T-cell (primary cell): ENCODE results near the gene PRDM16. TPM values are rescaled to one million over a fixed set of nuclear protein-coding genes. Genes with fewer than 3 reads are reported as not detected.

Experiments
- ATAC-seq, 4 experiments: fragments of 200-7000 bp in 3 of 4; fragments of 150-1000 bp in 1 of 4; cut with Tn5 transposase; replicated peaks in 1 of 4; 1 replicate in 3 of 4; 2 replicates in 1 of 4; pipeline ENCODE4 v1.10.0; 2021; ENCODE audit warnings: moderate library complexity in 3 of 4, mild to moderate bottlenecking in 2 of 4, moderate number of reproducible peaks in 1 of 4
- CTCF ChIA-PET, 2 donors: fragments of 300-600 bp; sonication (Branson Sonifier 250); formaldehyde crosslinking; loops; one replicate each; lab custom pipeline; 2022; ENCODE audit warnings: antibody characterized with exemption in 2 of 2; lab: Charles Lee
- POLR2A ChIA-PET, 2 donors: fragments of 300-600 bp; sonication (Branson Sonifier 250); formaldehyde crosslinking; loops; one replicate each; lab custom pipeline; 2022; ENCODE audit warnings: antibody characterized with exemption in 2 of 2; lab: Charles Lee
- DNase-seq, 35 experiments: peaks; one replicate each; pipeline versions ENCODE4 v3.0.0 to v3.0.0-alpha.2; 2013 to 2023
- H3K27ac ChIP-seq: one replicate; pipeline ENCODE4 v1.5.1; 2013; ENCODE audit warnings: low read length
- H3K27me3 ChIP-seq, 2 experiments: replicated peaks in 1 of 2; 1 replicate in 1 of 2; 2 replicates in 1 of 2; pipeline versions ENCODE4 v1.6.1 to v1.7.0; 2013; ENCODE audit warnings: low read length in 1 of 2, mixed read lengths in 1 of 2; ENCODE audit not compliant: control insufficient read depth in 2 of 2, insufficient read depth in 2 of 2; ENCODE audit errors: extremely low read depth in 1 of 2
- H3K36me3 ChIP-seq, 2 donors: 1 replicate in 1 of 2; 2 replicates in 1 of 2; pipeline versions ENCODE4 v1.6.1 to v1.7.0; 2013; ENCODE audit warnings: low read length in 1 of 2; ENCODE audit not compliant: control insufficient read depth in 2 of 2, insufficient read depth in 1 of 2; ENCODE audit errors: extremely low read depth in 1 of 2
- H3K4me1 ChIP-seq, 2 experiments: 1 replicate in 1 of 2; 2 replicates in 1 of 2; pipeline versions ENCODE4 v1.6.1 to v1.7.0; 2013; ENCODE audit warnings: low read length in 2 of 2, mixed read lengths in 1 of 2; ENCODE audit not compliant: insufficient read depth in 2 of 2, control insufficient read depth in 1 of 2; ENCODE audit errors: extremely low read depth in 1 of 2
- H3K4me3 ChIP-seq, 2 donors: 1 replicate in 1 of 2; 2 replicates in 1 of 2; pipeline versions ENCODE4 v1.5.1 to v1.7.0; 2013; ENCODE audit warnings: mild to moderate bottlenecking in 2 of 2, low read length in 1 of 2, moderate library complexity in 1 of 2; ENCODE audit not compliant: control insufficient read depth in 1 of 2; ENCODE audit errors: extremely low read depth in 1 of 2
- H3K9me3 ChIP-seq: 2 replicates; pipeline ENCODE4 v1.7.0; 2013
- H3K27ac Mint-ChIP-seq, 2 donors: one replicate each; pipeline ENCODE4 v1.8.0; 2020 to 2021; ENCODE audit warnings: mild to moderate bottlenecking in 2 of 2, mixed read lengths in 2 of 2
- H3K27me3 Mint-ChIP-seq, 2 donors: one replicate each; pipeline ENCODE4 v1.8.0; 2021 to 2022; ENCODE audit warnings: mixed read lengths in 2 of 2
- H3K36me3 Mint-ChIP-seq: one replicate; pipeline ENCODE4 v1.8.0; 2021; ENCODE audit warnings: mixed read lengths
- H3K4me1 Mint-ChIP-seq, 3 donors: one replicate each; pipeline ENCODE4 v1.8.0; 2020 to 2022; ENCODE audit warnings: mixed read lengths in 3 of 3, mild to moderate bottlenecking in 1 of 3
- H3K4me3 Mint-ChIP-seq, 3 donors: one replicate each; pipeline ENCODE4 v1.8.0; 2020 to 2022; ENCODE audit warnings: mild to moderate bottlenecking in 3 of 3, mixed read lengths in 3 of 3, moderate library complexity in 3 of 3
- H3K9me3 Mint-ChIP-seq, 3 donors: one replicate each; pipeline ENCODE4 v1.8.0; 2020 to 2022; ENCODE audit warnings: mixed read lengths in 3 of 3
- WGBS: methylation state at CpG from one replicate; pipeline ENCODE4 v1.1.5; 2013; ENCODE audit warnings: missing lambda C conversion rate; ENCODE audit not compliant: insufficient coverage; 5-methylcytosine and 5-hydroxymethylcytosine counted together
- total RNA-seq, 35 experiments: library from RNA in 6 of 35; stranded (reverse) in 6 of 35; fragments of 120-200 nt in 1 of 35; gene quantifications; one replicate each; pipeline versions ENCODE4 v1.2.1 to v1.2.4 and lab custom pipeline; 2013 to 2026

PRDM16 gene
- total RNA-seq, 5 donors from 2014 or later (not counting 1 experiment from before 2014, with no cell fraction given) = 0.15 to 0.70 (median 0.24) TPM; not detected in 1

- CTCF ChIA-PET = no interaction called here
- Mint-ChIP-seq H3K36me3 (no peaks in the 10 kb centered on the region), H3K27ac (no peak overlapping the region), H3K9me3 (peaks cover 0 to 5% (median 0%) of the 10 kb centered on the region in 3 donors), H3K27me3 (peaks cover 22 to 26% of the 10 kb centered on the region in 2 donors), H3K4me3 (no peak overlapping the region), H3K4me1 (no peaks in the 10 kb centered on the region)
- Histone ChIP-seq H3K36me3 (no peaks in the 10 kb centered on the region), H3K9me3 (no peaks in the 10 kb centered on the region), H3K27me3 (peaks cover 2 to 40% of the 10 kb centered on the region in 2 experiments), H3K27ac (no peak overlapping the region), H3K4me1 (no peaks in the 10 kb centered on the region), H3K4me3 (no peak overlapping the region)
- 91% methylated on average over 4 of the region's 5 CpGs for WGBS
- POLR2A ChIA-PET = no interaction called here
- peak in 2 of 35 experiments; percentile 1 to 18 for DNase-seq
- ATAC-seq = no peak
Measured at GRCh38 chr1:3052501-3052900, 16.5 kb upstream of the PRDM16 start.

GRCh38 chr1:3053366-3053980 is 15.5 kb upstream of the PRDM16 start:
- WGBS = 98% methylated on average over 6 of the region's 9 CpGs
- Mint-ChIP-seq H3K9me3 (peaks cover 0 to 5% (median 0%) of the 10 kb centered on the region in 3 donors), H3K27me3 (peaks cover 19 to 22% of the 10 kb centered on the region in 2 donors), H3K36me3 (no peaks in the 10 kb centered on the region), H3K27ac (no peak overlapping the region), H3K4me1 (no peaks in the 10 kb centered on the region), H3K4me3 (no peak overlapping the region)
- CTCF ChIA-PET = no interaction called here
- no peak overlapping the region for H3K27ac ChIP-seq
- POLR2A ChIA-PET = no interaction called here
- DNase-seq (no peak), ATAC-seq (no peak)
- H3K4me1 ChIP-seq = no peaks in the 10 kb centered on the region
- H3K4me3 ChIP-seq = no peak overlapping the region
- no peaks in the 10 kb centered on the region for H3K9me3 ChIP-seq
- H3K36me3 ChIP-seq = no peaks in the 10 kb centered on the region
- peaks cover 2 to 40% of the 10 kb centered on the region in 2 experiments for H3K27me3 ChIP-seq

- Histone ChIP-seq H3K9me3 (no peaks in the 10 kb centered on the region), H3K27ac (no peak overlapping the region), H3K27me3 (peaks cover 2 to 38% of the 10 kb centered on the region in 2 experiments), H3K36me3 (no peaks in the 10 kb centered on the region), H3K4me1 (no peaks in the 10 kb centered on the region), H3K4me3 (no peak overlapping the region)
- no peak overlapping the region for H3K4me3 Mint-ChIP-seq
- no peaks in the 10 kb centered on the region for H3K36me3 Mint-ChIP-seq
- ATAC-seq = no peak
- H3K9me3 Mint-ChIP-seq = peaks cover 0 to 5% (median 0%) of the 10 kb centered on the region in 3 donors
- POLR2A ChIA-PET = no interaction called here
- no peak overlapping the region for H3K27ac Mint-ChIP-seq
- WGBS = 83% methylated on average over 5 of the region's 6 CpGs
- H3K4me1 Mint-ChIP-seq = no peaks in the 10 kb centered on the region
- CTCF ChIA-PET = no interaction called here
- DNase-seq = no peak
- H3K27me3 Mint-ChIP-seq = peaks cover 19 to 22% of the 10 kb centered on the region in 2 donors
Measured at GRCh38 chr1:3053986-3054385, 15.0 kb upstream of the PRDM16 start.

- no peak for ATAC-seq
- no peaks in the 10 kb centered on the region for H3K36me3 Mint-ChIP-seq
- CTCF ChIA-PET = no interaction called here
- Histone ChIP-seq H3K36me3 (no peaks in the 10 kb centered on the region), H3K27me3 (peaks cover 2 to 38% of the 10 kb centered on the region in 2 experiments), H3K4me1 (no peaks in the 10 kb centered on the region), H3K27ac (no peak overlapping the region), H3K9me3 (no peaks in the 10 kb centered on the region), H3K4me3 (no peak overlapping the region)
- peaks cover 0 to 5% (median 0%) of the 10 kb centered on the region in 3 donors for H3K9me3 Mint-ChIP-seq
- H3K27ac Mint-ChIP-seq = no peak overlapping the region
- POLR2A ChIA-PET = no interaction called here
- WGBS = 89% methylated on average over 12 of the region's 12 CpGs
- peak in 2 of 35 experiments; percentile 1 to 20 for DNase-seq
- peaks cover 19 to 22% of the 10 kb centered on the region in 2 donors for H3K27me3 Mint-ChIP-seq
- no peak overlapping the region for H3K4me3 Mint-ChIP-seq
- no peaks in the 10 kb centered on the region for H3K4me1 Mint-ChIP-seq
Measured at GRCh38 chr1:3054474-3054873, 14.5 kb upstream of the PRDM16 start.

GRCh38 chr1:3055051-3055450 is 14.0 kb upstream of the PRDM16 start:
- Histone ChIP-seq H3K36me3 (no peaks in the 10 kb centered on the region), H3K4me3 (no peak overlapping the region), H3K27ac (no peak overlapping the region), H3K4me1 (no peaks in the 10 kb centered on the region), H3K27me3 (peaks cover 2 to 34% of the 10 kb centered on the region in 2 experiments), H3K9me3 (no peaks in the 10 kb centered on the region)
- peaks cover 19 to 22% of the 10 kb centered on the region in 2 donors for H3K27me3 Mint-ChIP-seq
- no peak for ATAC-seq
- H3K27ac Mint-ChIP-seq = no peak overlapping the region
- H3K4me1 Mint-ChIP-seq = no peaks in the 10 kb centered on the region
- no peaks in the 10 kb centered on the region for H3K36me3 Mint-ChIP-seq
- WGBS = no CpG with 5 or more reads among the region's 9 CpGs
- POLR2A ChIA-PET = no interaction called here
- H3K9me3 Mint-ChIP-seq = peaks cover 0 to 5% (median 0%) of the 10 kb centered on the region in 3 donors
- CTCF ChIA-PET = no interaction called here
- H3K4me3 Mint-ChIP-seq = no peak overlapping the region
- DNase-seq = peak in 1 of 35 experiments; percentile 1

DNA sequence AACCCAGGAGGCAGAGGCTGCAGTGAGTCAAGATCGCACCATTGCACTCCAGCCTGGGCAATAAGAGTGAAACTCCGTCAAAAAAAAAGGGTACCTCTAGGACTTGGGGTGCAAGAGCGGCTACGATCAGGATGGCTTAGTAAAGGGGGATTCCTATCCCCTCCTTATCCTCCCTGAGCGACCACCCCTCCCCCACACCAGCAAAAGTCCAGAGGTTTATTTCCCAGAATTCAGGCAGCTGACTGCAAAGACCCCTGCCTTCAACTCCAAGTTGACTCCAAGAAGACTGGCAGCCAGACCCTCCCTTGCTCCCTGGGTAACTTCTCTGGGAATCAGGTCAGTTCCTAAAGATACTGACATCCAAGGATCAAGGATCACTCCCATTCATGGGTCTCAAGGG is 12.4 kb upstream of the PRDM16 start:
- Mint-ChIP-seq H3K27me3 (peaks cover 13 to 25% of the 10 kb centered on the region in 2 donors), H3K4me1 (no peaks in the 10 kb centered on the region), H3K9me3 (peaks cover 0 to 5% (median 0%) of the 10 kb centered on the region in 3 donors), H3K4me3 (no peak overlapping the region), H3K36me3 (no peaks in the 10 kb centered on the region), H3K27ac (peak overlapping the region in 1 of 2 donors; percentile 31)
- Histone ChIP-seq H3K4me3 (no peak overlapping the region), H3K27me3 (peaks cover 2 to 26% of the 10 kb centered on the region in 2 experiments), H3K9me3 (no peaks in the 10 kb centered on the region), H3K4me1 (no peaks in the 10 kb centered on the region), H3K27ac (no peak overlapping the region), H3K36me3 (no peaks in the 10 kb centered on the region)
- 100% methylated on average over 1 of the region's 5 CpGs for WGBS
- ChIA-PET POLR2A (no interaction called here), CTCF (no interaction called here)
- DNase-seq (no peak), ATAC-seq (no peak)
